K562 (cell line): ENCODE results near the gene VEGFB. TPM values are rescaled to one million over a fixed set of nuclear protein-coding genes. Genes with fewer than 3 reads are reported as not detected.
A peak's percentile ranks its signal among the peaks of the same experiment; 100 is the strongest.

Experiments
- EP400 ChIP-seq: fragments of 450-650 bp; IDR thresholded peaks from 2 replicates; pipeline ENCODE4 v1.6.1; 2017; ENCODE audit warnings: antibody characterized with exemption, mild to moderate bottlenecking, moderate library complexity
- HDAC2 ChIP-seq: fragments of 450-650 bp; IDR thresholded peaks from 2 replicates; pipeline ENCODE4 v1.6.1; 2016; ENCODE audit warnings: mild to moderate bottlenecking
- KLF1 ChIP-seq: fragments of 450-650 bp; IDR thresholded peaks from 2 replicates; pipeline ENCODE4 v1.6.1; 2016; ENCODE audit warnings: missing genetic modification characterization, missing compliant biosample characterization
- NR1H2 ChIP-seq: sonication (generic); formaldehyde crosslinking; IDR thresholded peaks from 2 replicates; pipeline ENCODE4 v1.4.0; 2020; ENCODE audit warnings: mild to moderate bottlenecking, missing genetic modification reagents
- PHB2 ChIP-seq: fragments of 450-650 bp; IDR thresholded peaks from 2 replicates; pipeline ENCODE4 v1.6.1; 2017; ENCODE audit warnings: low read depth
- PML ChIP-seq: IDR thresholded peaks from 2 replicates; pipeline ENCODE4 v1.6.1; 2012; ENCODE audit warnings: low read length, inconsistent platforms
- POLR2G ChIP-seq: fragments of 200-400 bp; formaldehyde crosslinking; IDR thresholded peaks from 2 replicates; pipeline ENCODE4 v1.6.1; 2017; ENCODE audit warnings: low read depth, mild to moderate bottlenecking, antibody characterized with exemption, low read length, moderate library complexity
- RAD51 ChIP-seq: fragments of 450-650 bp; IDR thresholded peaks from 2 replicates; pipeline ENCODE4 v1.7.1; 2016; ENCODE audit warnings: low read depth, mild to moderate bottlenecking, borderline replicate concordance
- ZNF583 ChIP-seq: fragments of 250-450 bp; sonication (Bioruptor Pico); IDR thresholded peaks from 2 replicates; pipeline ENCODE4 v1.4.0; 2020
- polyA plus RNA-seq, 8 experiments: library from polyadenylated mRNA; depleted of rRNA in 4 of 8; stranded (reverse) in 5 of 8; unstranded in 3 of 8; fragments of >200 nt; fragmentation: Nextera tagmentation in 2 of 8; fragmentation: Illumina TruSeq in 1 of 8; extraction: Ambion mirVana in 2 of 8; extraction: Trizol in 1 of 8; gene quantifications; 2 replicates each; pipeline versions ENCODE4 v1.2.1 to v1.2.3, GENCODE V29; 2011 to 2014; ENCODE audit warnings: inconsistent platforms in 1 of 8, missing spikeins in 1 of 8
- total RNA-seq, 7 experiments: library from RNA; depleted of rRNA in 6 of 7; stranded (reverse); fragments of >200 nt in 6 of 7; fragmentation: Illumina TruSeq in 2 of 7; extraction: Trizol in 2 of 7; gene quantifications; 2 replicates each; pipeline versions ENCODE4 v1.2.1 to v1.2.3, GENCODE V29; 2011 to 2021; ENCODE audit warnings: low replicate concordance in 1 of 7
- TF ChIP-seq, protein P1 (sequence below): sonication (generic); formaldehyde crosslinking; IDR thresholded peaks from 2 replicates; pipeline ENCODE4 v1.8.0; 2022; ENCODE audit warnings: mild to moderate bottlenecking, missing genetic modification reagents
- TF ChIP-seq, protein P2 (sequence below): sonication (generic); formaldehyde crosslinking; IDR thresholded peaks from 2 replicates; pipeline ENCODE4 v1.8.0; 2022; ENCODE audit warnings: missing genetic modification reagents, mild to moderate bottlenecking, moderate library complexity, borderline replicate concordance
- TF ChIP-seq, protein P3 (sequence below): fragments of 450-650 bp; formaldehyde crosslinking; IDR thresholded peaks from 2 replicates; pipeline ENCODE4 v1.4.0; 2020; ENCODE audit warnings: mild to moderate bottlenecking, moderate library complexity

VEGFB gene
- total and polyA plus RNA-seq, 9 of the 15 experiments (the other 6 are each of a cell fraction or from before 2014, with no cell fraction given) = 11.0 to 83.4 (median 25.7) TPM

DNA sequence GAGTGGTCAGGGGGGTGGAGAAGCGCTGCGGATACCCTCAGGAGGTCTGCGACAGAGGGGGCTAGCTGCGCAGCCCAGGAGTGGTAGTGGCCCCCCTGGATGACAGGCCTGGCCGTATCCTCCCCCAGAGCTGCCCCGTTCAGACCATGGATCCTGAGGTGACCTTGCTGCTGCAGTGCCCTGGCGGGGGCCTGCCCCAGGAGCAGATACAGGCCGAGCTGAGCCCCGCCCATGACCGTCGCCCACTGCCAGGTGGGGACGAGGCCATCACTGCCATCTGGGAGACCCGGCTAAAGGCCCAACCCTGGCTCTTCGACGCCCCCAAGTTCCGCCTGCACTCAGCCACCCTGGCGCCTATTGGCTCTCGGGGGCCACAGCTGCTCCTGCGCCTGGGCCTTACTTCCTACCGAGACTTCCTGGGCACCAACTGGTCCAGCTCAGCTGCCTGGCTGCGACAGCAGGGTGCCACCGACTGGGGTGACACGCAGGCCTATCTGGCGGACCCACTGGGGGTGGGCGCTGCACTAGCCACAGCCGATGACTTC is 7.8 kb upstream of the VEGFB start (continued):
- TF ChIP-seq KLF1 (tag) (no peak), EP400 (0 out of 2 replicates have a peak, but pooled peaks have one; percentile 27), PML (no peak; the same call in 1 of the 2 replicates), NR1H2 (CRISPR knock-in tag) (0 out of 2 replicates have a peak, but pooled peaks have one; percentile 7), PHB2 (peak; percentile 14; the same call in 1 of the 2 replicates), POLR2G (peak; percentile 60; the same call in 1 of the 2 replicates), RAD51 (no peak), HDAC2 (no peak), ZNF583 (CRISPR knock-in tag) (0 out of 2 replicates have a peak, but pooled peaks have one; percentile 20)
- TF ChIP-seq, protein P1, sequence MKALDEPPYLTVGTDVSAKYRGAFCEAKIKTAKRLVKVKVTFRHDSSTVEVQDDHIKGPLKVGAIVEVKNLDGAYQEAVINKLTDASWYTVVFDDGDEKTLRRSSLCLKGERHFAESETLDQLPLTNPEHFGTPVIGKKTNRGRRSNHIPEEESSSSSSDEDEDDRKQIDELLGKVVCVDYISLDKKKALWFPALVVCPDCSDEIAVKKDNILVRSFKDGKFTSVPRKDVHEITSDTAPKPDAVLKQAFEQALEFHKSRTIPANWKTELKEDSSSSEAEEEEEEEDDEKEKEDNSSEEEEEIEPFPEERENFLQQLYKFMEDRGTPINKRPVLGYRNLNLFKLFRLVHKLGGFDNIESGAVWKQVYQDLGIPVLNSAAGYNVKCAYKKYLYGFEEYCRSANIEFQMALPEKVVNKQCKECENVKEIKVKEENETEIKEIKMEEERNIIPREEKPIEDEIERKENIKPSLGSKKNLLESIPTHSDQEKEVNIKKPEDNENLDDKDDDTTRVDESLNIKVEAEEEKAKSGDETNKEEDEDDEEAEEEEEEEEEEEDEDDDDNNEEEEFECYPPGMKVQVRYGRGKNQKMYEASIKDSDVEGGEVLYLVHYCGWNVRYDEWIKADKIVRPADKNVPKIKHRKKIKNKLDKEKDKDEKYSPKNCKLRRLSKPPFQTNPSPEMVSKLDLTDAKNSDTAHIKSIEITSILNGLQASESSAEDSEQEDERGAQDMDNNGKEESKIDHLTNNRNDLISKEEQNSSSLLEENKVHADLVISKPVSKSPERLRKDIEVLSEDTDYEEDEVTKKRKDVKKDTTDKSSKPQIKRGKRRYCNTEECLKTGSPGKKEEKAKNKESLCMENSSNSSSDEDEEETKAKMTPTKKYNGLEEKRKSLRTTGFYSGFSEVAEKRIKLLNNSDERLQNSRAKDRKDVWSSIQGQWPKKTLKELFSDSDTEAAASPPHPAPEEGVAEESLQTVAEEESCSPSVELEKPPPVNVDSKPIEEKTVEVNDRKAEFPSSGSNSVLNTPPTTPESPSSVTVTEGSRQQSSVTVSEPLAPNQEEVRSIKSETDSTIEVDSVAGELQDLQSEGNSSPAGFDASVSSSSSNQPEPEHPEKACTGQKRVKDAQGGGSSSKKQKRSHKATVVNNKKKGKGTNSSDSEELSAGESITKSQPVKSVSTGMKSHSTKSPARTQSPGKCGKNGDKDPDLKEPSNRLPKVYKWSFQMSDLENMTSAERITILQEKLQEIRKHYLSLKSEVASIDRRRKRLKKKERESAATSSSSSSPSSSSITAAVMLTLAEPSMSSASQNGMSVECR = peak; percentile 60; the same call in 1 of the 2 replicates
- TF ChIP-seq, protein P2, sequence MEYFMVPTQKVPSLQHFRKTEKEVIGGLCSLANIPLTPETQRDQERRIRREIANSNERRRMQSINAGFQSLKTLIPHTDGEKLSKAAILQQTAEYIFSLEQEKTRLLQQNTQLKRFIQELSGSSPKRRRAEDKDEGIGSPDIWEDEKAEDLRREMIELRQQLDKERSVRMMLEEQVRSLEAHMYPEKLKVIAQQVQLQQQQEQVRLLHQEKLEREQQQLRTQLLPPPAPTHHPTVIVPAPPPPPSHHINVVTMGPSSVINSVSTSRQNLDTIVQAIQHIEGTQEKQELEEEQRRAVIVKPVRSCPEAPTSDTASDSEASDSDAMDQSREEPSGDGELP (CRISPR knock-in tag) = peak; percentile 82
- TF ChIP-seq, protein P3, sequence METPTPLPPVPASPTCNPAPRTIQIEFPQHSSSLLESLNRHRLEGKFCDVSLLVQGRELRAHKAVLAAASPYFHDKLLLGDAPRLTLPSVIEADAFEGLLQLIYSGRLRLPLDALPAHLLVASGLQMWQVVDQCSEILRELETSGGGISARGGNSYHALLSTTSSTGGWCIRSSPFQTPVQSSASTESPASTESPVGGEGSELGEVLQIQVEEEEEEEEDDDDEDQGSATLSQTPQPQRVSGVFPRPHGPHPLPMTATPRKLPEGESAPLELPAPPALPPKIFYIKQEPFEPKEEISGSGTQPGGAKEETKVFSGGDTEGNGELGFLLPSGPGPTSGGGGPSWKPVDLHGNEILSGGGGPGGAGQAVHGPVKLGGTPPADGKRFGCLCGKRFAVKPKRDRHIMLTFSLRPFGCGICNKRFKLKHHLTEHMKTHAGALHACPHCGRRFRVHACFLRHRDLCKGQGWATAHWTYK = peak; percentile 40; the same call in 1 of the 2 replicates
